ENCODE results near the gene PLAC8.
"Not testable (repeated sequence)": the region's sequence is repeated elsewhere in the genome, so short reads cannot be mapped to it uniquely, and the experiment has no call there.

Gene PLAC8

DNA sequence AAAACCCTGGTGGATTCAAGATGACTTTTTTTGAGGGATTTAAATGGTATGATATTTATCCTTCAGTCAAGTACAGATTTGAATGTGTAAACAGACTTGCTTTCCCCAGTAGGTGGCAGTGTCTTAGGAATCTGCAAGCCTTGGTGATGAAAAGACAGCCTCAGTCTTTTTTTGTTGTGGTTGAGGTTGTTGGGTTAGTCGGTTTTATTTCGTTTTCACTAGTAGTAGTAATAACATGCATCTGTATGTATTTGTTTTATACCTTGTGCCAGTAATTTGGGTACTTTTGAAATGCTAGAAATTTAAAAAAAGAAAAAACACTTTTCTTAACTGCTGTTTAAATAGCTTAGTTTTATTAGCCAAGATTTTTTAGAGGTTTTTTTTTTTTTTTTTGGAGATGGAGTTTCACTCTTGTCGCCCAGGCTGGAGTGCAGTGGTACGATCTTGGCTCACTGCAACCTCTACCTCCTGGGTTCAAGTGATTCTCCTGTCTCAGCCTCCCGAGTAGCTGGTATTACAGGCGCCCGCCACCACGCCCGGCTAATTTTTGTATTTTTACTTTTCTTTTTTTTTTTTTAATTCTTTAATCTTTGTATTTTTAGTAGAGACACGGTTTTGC, 40.3 kb downstream of the PLAC8 start:
- peak; percentile 82 for DNase-seq (ENCODE audit: low read depth, low spot score)

DNA sequence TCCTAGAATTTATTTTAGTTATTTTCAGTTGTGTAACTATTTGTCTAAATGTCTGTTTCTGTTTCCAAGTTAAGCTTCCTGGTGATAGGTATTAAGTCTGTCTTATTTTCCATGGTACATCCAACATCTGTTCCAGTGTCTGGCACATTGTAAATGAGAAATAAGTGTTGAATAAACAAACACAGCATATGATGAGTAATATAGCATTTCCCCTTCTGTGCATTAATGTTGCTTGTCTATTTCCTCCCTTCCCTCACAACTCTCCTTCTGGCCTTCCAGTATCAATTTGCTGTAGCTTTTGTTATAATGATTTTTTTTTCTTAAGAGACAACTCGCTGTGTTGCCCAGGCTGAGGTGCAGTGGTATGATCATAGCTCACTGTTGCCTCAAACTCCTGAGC, 43.4 kb downstream of the PLAC8 start:
- DNase-seq (ENCODE audit: low read depth, low spot score) = no peak

DNA sequence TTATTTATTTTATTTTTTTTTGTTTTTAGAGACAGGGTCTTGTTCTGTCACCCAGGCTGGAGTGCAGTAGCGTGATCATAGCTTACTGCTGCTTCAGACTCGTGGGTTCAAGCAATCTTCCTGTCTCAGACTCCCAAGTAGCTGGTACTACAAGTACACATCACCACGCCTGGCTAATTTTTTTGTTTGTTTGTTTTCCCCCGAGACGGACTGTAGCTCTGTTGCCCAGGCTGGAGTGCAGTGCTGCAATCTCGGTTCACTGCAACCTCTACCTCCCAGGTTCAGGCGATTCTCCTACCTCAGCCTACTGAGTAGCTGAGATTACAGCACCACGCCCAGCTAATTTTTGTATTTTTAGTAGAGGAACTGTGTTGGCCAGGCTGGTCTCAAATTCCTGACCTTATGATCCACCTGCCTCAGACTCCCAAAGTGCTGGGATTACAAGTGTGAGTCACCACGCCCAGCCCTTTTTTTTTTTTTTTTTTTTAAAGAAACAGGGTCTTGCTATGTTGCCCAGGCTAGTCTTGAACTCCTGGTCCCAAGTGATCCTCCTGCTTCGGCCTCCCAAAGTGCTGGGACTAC, 47.4 kb downstream of the PLAC8 start:
- no peak for DNase-seq (ENCODE audit: low read depth, low spot score)

DNA sequence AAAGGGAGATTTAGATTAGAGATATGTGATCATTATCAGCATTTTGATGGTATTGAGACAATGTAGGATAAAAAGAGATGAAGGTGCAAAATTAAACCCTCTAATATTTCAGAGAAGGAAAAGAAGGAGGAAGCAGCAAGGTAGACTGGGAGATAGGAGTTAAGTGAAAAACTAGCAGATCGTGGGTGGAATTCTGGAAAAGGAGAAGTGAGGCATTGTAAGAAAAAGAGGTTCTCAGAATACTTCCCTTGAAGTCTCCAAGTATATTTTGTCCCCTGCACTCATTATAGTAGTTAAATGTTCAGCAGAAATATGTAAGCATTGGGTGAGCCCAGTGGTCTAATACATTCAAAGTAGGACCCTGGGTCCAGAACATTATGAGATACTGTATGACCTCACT, 49.3 kb downstream of the PLAC8 start:
- no peak for DNase-seq (ENCODE audit: low read depth, low spot score)

DNA sequence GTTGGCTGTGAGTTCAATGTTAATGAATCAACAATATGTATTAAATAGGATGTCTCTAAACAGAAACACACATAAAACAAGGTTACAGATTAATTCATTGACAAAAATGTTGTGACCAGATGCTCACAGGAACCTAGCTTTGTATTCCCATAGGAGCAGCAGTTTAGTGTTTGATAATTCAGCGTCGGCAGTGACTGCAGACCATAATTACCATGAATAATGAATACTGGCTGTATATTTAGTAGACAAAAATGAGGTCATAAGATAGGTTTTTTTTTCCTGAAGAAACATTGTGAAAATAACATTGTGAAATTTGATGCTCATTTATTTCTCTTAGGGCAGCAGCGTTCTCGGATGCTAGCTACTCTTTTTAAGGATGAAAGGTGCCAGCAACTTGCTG, 51.8 kb downstream of the PLAC8 start:
- no peak for DNase-seq (ENCODE audit: low read depth, low spot score)

DNA sequence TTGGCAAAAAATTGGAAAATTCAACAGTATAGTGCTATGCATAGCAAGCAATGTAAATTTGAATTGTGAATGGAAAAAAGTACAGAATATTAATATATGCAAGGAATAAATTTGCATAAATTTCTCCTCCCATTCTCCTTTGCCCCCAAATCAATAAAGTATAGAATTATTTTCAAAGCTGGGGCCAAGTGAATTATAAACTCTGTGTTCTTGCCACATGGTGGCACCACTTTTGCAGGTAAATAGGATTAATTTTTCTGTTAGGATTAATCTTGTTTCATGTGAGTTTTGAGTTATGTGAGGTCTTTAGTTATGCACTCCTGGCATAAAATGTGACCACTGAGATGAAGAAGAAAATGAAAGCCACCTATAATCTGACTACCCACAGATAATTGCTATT, 59.6 kb downstream of the PLAC8 start:
- peak; percentile 39 for DNase-seq (ENCODE audit: low read depth, low spot score)

DNA sequence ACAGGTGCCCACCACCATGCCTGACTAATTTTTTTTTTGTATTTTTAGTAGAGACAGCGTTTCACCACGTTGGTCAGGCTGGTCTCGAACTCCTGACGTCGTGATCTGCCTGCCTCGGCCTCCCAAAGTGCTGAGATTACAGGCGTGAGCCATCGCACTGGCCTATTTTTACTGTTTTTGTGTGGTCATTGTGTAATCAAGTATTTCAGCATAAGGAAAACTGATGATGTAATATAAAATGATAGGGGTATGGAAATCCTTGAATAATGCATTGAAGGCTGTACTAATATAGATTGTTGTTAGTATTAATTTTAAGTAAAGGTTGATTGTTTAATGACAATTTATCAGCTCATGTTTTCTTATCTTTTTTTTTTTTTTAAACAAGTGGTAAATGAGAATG, 65.7 kb downstream of the PLAC8 start:
- not testable (repeated sequence) for DNase-seq (ENCODE audit: low read depth, low spot score)

DNA sequence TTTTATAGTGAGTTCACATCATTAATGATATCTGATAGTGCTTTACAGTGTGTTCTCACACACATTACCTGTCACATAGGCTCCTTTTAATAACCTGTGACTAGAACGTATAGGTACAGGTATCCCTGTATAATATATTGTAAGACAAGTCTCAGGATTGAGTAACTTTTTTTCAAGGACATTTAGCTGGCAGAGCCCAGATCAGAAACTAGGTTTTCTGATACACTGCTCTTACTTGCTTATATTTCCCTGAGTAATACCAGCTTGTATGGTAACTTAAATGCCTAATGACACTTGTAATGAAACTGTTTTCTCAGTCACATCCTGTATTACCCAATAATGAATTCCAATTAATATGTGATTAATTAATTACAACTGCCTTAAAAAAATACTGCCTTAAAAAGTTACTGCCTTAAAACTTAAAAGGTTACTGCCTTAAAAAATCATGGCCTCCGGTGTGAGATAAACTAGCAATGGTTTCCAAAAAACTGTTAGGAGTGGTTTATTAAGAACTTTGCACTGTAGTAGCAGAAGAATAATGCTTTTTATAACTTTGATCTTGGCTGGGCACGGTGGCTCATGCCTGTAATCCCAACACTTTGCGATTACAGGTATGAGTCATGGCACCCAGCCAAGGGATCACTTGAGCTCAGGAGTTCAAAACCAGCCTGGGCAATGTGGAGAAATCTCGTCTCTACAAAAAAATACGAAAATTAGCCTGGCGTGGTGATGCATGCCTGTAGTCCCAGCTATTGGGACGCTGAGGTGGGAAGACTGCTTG, 67.6 kb downstream of the PLAC8 start:
- no peak for DNase-seq (ENCODE audit: low read depth, low spot score)

DNA sequence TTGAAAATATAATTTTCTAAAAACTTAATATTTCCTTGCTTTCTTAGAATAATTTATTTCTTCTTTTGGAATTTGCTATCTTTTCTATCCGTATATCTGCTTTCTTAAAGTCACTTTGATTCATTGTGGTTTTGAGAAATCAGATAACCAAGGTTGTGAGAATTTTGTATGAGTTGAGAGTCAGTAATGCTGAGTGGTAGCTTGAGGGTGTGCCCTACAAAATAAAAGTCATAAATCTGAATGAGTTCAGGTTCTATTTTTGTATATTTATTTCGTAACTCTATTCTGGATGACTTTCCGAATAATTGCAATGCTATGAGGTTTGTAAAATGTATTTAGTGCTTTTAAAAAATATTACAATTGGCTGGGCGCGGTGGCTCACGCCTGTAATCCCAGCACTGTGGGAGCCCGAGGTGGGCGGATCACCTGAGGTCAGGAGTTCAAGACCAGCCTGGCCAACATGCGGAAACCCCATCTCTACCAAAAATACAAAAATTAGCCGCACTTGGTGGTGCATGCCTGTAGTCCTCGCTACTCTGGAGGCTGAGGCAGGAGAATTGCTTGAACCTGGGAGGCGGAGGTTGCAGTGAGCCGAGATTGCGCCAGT, 70.6 kb downstream of the PLAC8 start:
- DNase-seq (ENCODE audit: low read depth, low spot score) = no peak

DNA sequence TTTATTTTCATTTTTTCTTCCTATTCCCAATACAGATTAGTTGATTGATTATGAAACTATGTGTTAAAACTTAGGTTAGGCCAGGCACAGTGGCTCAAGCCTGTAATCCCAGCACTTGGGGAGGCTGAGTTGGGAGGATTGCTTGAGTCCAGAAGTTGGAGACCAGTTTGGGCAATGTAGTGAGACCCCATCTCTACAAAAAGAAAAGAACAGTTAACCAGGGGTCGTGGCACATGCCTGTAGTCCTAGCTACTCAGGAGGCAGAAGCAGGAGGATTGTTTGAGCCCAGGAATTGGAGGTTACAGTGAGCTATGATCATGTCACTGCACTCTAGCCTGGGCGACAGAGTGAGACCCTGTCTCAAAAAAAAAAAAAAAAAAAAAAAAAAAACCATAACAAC, 71.4 kb downstream of the PLAC8 start:
- DNase-seq (ENCODE audit: low read depth, low spot score) = not testable (repeated sequence)

DNA sequence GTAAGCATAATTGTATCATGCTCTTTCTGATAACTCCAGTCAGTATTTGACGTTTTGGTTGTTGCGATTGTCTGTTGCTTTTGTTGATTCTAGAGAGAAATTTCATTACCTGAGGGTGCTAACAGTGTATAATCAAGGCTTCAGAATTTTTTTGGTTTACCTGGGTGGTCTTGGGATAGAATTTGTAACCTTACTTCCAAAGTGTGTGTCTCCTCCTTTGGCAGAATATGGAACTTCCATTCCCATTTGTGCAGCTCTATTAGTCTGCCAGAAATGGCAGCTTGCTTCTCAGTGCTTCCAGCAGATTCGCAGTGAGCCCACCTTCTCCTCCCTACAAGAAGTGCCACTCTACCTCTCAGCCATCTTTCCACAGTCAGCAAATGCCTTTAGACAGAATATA, 74.3 kb downstream of the PLAC8 start:
- no peak for DNase-seq (ENCODE audit: low read depth, low spot score)
